G401 (cell line): ENCODE data around the gene ITGA1. TPM values are rescaled to one million over a fixed set of nuclear protein-coding genes. Genes with fewer than 3 reads are reported as not detected.
"Not testable (repeated sequence)": the region's sequence is repeated elsewhere in the genome, so short reads cannot be mapped to it uniquely, and the experiment has no call there.

Experiments
- DNase-seq: peaks from one replicate; pipeline ENCODE4 v3.0.0-alpha.2; 2015; ENCODE audit warnings: low spot score
- in situ Hi-C: cut with HindIII; loops from 2 replicates; pipeline ENCODE4 v1.10.0; 2016; ENCODE audit warnings: low sequenced_read_pairs, mixed read lengths
- total RNA-seq: library from RNA; depleted of rRNA; stranded (reverse); fragments of >200 nt; shearing (Covaris generic); gene quantifications from 2 replicates; pipeline ENCODE4 v1.2.3, GENCODE V29; 2014

Gene ITGA1
- total RNA-seq, 1 experiment from 2014 or later = not detected

DNA sequence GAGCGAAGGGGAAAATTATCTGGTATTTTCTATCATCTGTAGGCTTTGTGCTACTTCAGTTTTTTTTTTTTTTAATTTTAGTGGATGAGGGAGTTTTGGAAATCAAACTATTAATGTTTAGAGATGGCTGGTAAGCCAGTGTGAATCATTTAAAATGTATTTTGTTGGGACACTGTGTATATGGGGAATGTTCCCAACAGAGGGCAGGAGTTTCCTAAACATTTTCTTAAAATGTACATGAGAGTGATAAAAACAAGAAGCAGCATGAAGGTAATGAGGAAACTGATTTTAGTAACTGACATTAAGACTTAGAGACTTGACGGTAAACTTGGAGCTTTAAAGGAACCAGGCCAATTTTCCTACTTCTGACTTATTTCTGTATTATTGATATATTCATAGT, 133.2 kb downstream of the ITGA1 start:
- in situ Hi-C loops = no loop called here
- DNase-seq = no peak

DNA sequence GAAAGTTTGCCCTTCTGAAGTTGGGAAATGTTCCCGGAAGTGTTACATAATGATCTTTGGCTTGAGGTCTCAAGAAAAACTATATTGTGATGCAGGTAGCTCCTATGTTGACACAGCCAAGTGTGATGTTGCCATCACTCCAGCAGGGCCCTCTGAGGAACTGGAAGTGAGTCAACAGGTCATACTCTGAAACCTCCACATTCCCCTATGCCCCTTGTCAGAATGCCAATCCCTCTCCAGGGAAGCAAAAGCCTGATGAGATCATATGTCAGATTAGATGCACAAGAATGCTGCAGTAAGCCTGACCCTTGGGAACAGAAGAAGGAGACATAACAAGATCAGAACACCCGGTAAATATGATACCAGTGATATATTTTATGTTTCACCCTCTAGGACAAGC, 134.7 kb downstream of the ITGA1 start:
- DNase-seq = no peak
- in situ Hi-C loops = no loop called here

DNA sequence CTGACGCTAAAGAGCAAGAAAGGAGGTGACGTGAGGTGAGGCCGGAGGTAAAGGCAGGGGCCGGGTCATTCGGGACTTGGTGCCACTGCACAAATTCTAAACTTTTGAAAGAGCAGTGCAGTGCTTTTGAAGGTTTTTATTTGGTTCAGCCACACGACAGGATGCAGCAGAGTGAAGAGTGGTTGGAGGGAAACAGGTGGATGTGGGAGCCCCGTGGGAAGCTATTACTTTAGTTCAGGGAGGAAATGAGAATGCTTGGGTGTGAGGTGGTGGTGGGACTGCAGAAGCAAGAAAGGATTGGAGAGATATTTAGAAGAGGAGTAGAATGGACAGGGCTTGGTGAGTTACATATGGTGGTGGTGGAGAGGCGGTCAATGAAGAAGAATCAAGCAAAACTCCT, 136.7 kb downstream of the ITGA1 start:
- in situ Hi-C loops = no loop called here
- no peak for DNase-seq

DNA sequence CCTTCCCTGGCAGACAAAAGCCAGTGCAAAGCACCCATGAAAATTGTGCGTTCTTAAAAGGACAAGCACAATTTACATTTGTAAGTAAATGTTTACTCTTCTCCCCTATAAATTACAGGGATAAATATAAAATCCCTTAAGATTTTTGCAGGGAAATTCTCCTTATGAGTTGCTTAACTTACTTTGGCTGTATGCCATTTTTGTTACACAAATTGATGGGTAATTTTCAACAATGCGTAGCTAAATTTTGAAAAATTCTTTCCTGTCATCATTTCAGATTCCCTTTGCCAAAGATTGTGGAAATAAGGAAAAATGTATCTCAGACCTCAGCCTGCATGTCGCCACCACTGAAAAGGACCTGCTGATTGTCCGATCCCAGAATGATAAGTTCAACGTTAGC, 137.3 kb downstream of the ITGA1 start:
- DNase-seq = no peak
- in situ Hi-C loops = no loop called here

DNA sequence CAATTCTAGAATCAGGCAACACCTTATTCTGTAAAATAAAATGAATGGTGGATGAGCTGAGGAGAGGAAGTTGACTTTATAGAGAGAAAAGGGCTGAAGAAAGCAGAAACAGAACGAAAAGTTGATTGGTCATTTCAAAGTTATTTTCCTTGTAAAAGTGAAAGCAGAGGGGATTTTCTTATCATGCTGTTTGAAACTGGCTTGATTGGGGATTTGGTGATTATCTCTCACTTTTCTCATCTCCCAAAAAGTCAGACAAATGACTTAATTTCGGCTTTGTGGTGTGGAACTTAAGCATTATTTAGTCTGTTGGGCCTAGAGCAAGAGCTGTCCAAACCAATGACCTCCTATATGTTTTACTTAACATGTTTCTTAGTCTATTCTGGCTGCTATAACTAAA, 141.0 kb downstream of the ITGA1 start:
- no peak for DNase-seq
- in situ Hi-C loops = no loop called here

DNA sequence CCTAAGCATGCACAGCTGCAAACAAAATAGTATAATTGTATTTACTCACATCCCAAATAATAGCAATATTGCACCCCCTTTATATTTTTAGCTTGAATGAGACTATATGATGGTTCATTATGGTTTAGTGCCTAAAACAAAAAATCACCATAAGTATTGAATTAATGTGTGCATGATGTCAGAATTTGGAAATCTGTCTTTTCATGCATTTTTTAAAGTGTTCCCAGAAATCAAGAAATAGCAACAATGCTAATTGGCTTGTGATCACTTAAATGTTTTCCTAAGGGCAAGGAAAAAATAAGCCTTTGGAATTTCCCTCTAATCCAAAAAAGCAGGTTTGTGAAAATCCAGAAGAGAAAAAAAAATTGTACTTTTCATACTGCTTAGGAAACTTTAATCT, 150.5 kb downstream of the ITGA1 start:
- in situ Hi-C loops = no loop called here
- DNase-seq = no peak

DNA sequence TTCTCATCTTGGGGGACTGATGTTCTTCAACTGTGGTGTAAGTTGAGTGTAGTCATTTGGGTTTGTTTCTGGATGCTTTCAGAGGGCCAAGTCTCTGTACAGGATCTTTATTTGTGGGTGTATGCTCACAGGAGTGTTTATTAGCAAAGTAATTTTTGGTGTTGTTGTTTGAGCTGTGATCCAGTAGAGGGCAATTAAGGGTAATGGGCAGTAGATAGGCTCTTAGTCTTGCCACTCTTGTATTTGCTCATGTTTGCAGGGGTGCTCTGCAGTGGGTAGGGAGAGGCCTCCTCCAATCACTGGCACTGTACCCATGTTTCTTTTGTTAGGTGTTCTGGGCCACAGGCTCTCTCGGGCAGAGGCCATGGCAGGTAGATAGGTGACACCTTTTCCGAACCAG, 155.6 kb downstream of the ITGA1 start:
- in situ Hi-C loops = no loop called here
- DNase-seq = no peak

DNA sequence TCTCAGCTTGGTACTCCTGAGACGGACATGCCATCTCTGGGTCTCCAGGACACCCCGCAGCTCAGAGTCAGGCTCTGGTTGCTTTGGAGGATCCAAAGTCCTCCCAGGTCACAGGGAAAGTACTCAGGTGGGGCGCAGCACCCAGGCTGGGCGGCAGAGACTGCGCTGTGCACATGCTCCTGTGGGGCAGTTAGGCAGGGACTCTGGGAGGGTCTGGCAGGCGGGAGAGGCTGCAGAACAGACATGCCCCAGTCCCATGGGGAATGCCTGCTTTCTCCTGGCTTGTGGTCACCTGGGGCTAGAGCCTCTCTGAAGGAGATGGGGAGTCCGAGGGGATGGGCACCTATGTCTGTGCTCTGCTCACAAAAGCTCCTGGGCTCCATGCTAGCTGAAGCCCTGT, 156.1 kb downstream of the ITGA1 start:
- DNase-seq = no peak
- in situ Hi-C loops = no loop called here

DNA sequence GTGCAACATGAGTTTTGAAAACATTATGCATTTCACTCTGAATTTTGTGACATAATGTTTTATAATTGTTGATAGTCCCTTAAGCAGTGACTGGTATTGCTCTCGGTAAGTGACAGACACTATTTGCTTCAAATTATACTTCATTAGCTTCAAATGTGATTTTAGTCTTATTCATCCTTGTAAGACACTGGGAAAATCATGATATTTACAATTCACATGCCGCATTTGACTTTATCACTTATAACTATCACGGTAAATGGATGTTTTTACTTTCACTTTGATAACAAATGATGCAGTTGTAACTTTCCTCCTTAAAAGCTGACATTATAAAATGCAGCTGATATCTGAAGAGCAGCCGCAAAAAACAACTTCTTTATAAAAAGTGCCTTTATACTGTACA, 157.3 kb downstream of the ITGA1 start:
- in situ Hi-C loops = no loop called here
- no peak for DNase-seq

DNA sequence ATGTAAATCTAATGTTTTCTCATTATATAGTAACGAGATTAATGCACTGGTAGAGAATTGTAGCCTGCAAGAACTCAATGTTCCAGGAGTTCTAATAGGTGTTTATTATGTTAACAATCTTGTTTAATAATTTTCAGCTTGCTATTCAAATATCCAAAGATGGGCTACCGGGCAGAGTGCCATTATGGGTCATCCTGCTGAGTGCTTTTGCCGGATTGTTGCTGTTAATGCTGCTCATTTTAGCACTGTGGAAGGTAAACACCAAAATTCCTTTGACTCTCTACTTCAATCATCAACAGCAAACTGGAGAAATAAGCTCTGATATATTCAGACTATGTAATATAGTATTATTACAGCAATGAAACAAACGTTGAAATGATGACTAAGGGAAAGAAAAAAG, 159.5 kb downstream of the ITGA1 start:
- no peak for DNase-seq
- in situ Hi-C loops = no loop called here

DNA sequence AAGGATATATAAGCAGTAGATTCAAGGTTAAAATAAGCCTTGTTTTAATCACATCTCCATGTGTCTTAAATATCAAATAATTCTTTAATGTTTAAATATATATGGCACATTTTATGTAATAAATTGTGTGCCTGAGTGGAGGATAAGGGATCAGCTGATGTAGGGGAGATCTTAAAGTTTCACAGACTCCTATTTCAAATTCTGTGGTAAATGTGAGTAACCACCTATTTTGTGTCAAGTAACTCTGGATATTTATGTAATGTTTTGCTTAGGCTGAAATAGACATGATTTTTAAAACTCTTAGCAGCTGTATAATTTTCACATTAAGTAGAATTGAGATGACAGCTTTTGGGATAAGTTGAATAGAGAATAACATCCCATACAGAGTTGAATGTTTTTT, 160.1 kb downstream of the ITGA1 start:
- in situ Hi-C loops = no loop called here
- no peak for DNase-seq

DNA sequence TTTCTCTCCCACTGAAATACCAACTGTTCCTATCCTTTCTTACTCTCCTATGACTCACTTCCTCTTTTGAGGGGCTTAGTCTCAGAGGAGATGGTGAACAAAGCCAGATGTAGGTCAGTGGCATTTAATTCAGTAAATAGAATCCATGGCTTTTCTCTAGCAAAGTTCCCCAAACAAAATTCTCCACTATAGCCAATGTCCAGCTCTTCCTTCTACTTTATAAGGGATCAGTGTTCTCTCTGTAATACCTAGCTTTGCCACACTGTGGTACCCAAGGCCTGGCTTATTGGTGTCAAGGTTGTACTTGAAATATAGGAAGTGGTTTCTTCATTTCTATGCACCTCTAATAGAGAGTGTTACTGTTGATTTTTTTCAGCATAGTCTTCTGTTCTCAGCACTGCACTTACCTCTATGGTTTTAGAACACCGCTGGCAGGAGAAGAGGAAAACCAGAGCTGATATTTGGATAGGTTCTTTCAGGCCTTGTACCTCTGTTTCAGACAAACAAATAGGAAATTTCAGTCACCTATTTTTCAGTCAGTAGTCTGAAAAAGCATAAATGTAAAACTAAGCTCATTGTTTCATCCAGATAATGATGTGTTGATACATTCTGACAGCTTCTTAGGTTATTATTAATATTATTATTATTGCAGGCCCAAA, 160.8 kb downstream of the ITGA1 start:
- in situ Hi-C loops = no loop called here
- DNase-seq = peak; percentile 55

DNA sequence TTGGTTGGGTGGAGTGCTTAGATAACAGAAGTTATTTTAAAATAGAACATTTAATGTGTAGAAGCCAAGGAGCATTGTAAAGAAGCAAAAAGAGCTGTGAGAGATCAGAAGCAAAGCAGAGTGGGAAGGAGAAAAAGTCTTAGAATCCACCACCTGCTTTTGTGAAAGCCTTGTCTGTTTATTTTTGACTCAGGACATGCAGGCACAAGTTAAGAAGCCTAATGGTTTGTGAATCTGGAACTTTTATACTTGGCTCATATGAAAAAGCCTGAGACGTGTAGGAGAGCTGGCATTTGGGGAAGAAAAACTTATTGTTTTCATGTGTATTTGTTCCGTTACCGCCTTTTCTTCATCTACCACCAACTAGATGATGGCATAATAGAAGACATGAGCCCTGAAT, 163.0 kb downstream of the ITGA1 start:
- in situ Hi-C loops = loop anchor here (5.0 kb wide), 1 partner anchor 42 kb away; no protein-coding TSS in a partner anchor
- no peak for DNase-seq

DNA sequence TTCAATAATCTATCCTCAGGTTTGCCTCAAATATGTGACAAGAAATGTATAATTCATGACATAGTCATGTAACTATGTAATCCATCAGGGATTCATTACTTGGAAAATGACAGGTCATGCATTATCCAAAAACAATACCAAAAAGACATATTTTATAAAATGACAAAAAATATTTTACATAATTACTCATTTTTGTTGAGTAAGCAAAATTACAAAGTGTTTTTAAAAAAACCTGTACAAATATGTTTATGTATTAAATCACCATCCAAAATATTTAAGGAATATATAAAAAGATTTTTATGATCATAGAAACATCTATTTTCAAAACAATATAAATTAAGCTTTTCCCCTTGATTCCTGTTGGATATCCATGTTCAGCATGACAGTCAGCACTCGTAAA, 164.8 kb downstream of the ITGA1 start:
- in situ Hi-C loops = loop anchor here (5.0 kb wide), 1 partner anchor 40 kb away; no protein-coding TSS in a partner anchor

DNA sequence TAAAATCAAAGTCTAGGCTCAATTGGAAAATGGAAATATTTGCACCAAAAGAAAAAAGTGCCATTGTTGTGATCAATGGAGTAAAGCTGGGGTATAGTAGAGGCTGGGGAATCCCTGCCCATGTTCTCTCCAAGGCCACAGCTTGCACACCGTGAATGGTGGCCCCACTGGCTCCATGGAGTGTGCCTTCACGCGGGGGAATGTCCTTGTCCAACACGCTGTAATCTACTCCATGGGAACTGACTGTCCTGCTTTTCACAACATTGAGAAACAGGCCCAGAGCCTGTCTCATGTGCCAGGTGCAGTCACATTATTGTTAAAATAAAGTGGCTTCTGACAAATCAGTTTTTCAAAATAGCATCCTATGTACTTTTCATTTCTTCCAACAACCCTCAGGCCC, 168.3 kb downstream of the ITGA1 start:
- DNase-seq = no peak
- in situ Hi-C loops = no loop called here

More for the DNA sequence above, 164.8 kb downstream of the ITGA1 start:
- DNase-seq = no peak

DNA sequence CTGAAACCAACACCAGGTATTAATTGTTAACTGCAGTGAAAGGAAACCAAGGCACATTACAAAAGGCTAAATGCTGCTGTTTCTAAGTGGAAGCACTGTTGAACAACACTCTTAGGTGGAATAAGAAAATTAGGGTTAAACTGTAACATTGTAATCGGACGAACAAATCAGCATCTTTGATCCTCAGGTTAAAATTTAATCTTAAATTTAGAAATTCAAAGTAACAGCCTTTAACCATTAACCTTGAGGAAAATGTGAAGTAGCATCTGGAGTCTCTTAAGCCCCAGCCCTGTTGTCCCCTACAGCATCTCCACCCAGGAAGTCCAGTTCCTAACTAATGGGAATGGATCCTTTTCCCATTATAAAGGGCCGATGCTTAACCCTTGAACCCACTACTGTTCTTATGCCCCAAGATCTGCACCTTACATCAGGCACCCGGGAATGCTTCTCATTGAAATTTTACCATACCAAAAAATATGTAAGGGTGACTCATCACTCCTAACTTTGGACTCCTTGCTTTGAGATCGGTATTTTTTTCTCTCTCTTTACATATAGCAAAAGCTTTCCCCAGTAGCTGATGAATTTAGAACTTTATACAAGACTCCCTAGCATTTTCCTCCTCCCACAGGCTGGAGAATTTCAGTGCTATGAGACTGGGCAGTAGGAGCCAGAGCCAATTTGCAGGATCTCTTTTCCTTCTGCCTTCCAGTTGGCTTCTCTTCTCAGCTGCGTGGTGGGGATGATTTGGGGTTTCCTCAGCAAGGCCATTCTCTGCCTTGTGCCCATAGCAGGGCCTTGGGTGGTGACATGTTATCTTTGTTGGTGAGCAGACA, 169.4 kb downstream of the ITGA1 start:
- in situ Hi-C loops = no loop called here
- DNase-seq = no peak

DNA sequence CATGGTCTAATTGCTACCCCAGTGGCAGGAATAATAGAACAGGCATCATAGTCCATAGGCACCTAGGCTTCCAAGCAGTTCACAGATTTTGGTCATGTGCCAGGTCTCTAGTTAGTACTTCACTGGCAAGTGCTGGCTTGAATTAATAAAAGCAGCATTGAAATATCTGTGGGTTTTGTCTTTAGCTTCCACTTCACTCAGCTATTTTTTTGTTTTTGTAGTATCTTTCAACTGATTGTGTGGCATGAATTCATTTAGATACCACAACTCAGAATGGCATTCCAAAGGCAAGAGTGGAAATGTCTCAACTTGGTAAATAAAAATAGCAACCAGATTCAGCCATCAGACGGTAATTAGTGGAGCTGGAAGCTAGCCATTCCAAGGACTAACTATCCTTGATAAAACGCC, 173.6 kb downstream of the ITGA1 start:
- DNase-seq = no peak
- in situ Hi-C loops = no loop called here

DNA sequence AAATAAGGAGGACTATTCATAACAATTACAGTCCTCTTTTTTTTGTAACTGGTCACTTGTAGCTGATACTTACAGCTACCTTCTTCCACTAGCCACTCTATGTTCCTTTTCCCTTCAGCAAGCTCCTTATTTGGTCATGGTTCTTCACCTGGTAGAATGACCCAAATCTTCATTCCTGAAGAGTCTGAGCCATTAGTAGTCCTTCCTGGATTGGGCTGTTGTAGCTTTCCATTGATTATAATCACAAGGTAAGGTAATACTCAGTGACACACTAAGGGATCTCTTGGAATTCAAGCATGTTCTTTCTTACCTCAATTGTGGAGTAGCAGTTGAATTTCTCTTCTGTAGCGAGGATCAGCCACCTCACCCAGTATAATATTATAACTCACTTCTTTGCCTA, 175.9 kb downstream of the ITGA1 start:
- in situ Hi-C loops = no loop called here
- DNase-seq = no peak

DNA sequence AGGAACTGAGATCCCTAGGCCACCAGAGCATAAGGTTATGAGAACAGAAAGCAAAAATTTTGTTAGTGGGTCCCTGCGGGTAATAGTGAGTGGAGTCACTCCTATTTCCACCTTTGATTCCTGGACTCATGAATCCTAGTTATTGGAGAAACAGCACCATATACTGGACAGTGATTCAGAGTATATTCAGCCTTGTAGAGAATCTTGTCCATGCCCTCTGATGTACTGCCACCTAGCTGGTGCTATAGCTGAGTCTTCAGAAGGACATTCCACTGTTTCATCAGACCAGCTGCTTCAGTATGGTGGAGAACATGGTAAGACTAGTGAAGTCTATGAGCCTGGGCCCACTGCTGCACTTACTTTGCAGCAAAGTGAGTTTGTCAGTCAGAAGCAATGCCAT, 176.4 kb downstream of the ITGA1 start:
- no peak for DNase-seq

DNA sequence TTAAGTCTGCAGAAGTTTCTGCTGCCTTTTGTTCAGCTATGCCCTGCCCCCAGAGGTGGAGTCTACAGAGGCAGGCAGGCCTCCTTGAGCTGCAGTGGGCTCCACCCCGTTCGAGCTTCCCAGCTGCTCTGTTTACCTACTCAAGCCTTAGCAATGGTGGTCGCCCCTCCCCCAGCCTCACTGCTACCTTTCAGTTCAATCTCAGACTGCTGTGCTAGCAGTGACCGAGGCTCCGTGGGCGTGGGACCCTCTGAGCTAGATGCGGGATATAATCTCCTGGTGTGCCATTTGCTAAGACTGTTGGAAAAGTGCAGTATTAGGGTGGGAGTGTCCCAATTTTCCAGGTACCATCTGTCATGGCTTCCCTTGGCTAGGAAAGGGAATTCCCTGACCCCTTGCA, 188.4 kb downstream of the ITGA1 start:
- in situ Hi-C loops, DNase-seq: not testable (repeated sequence)

More for the DNA sequence above, 176.4 kb downstream of the ITGA1 start:
- in situ Hi-C loops = no loop called here
